H1 (cell line): Measurements from ENCODE around the gene C1orf21. TPM values are rescaled to one million over a fixed set of nuclear protein-coding genes. Genes with fewer than 3 reads are reported as not detected.

Experiments
- CTCF ChIA-PET: fragments of 300-600 bp; sonication (Branson Sonifier 250); formaldehyde crosslinking; loops from one replicate; lab custom pipeline; 2021; ENCODE audit not compliant: partially characterized antibody; lab: Charles Lee
- POLR2A ChIA-PET: fragments of 300-600 bp; sonication (Branson Sonifier 250); formaldehyde crosslinking; loops from one replicate; lab custom pipeline; 2021; ENCODE audit warnings: inconsistent platforms; ENCODE audit not compliant: partially characterized antibody; lab: Charles Lee
- DNase-seq, 2 experiments: peaks; one replicate each; pipeline versions ENCODE4 v3.0.0 to v3.0.0-alpha.2; 2010 to 2022; ENCODE audit warnings: low spot score in 2 of 2, low read depth in 1 of 2, mixed read lengths in 1 of 2
- FAIRE-seq: peaks from 2 replicates; lab custom pipeline; 2011; peaks lifted over from hg19 to GRCh38; lab: Jason Lieb, UNC
- H2AFZ ChIP-seq: 2 replicates; pipeline ENCODE4 v1.8.1; 2012; ENCODE audit warnings: low read length, inconsistent platforms
- H2AK5ac ChIP-seq: 2 replicates; pipeline ENCODE4 v1.6.1; 2013; ENCODE audit warnings: low read depth, low read length
- H2BK120ac ChIP-seq: replicated peaks from 2 replicates; pipeline ENCODE3; 2013; ENCODE audit warnings: low read depth, low read length, inconsistent platforms
- H2BK12ac ChIP-seq: 2 replicates; pipeline ENCODE4 v1.6.1; 2013; ENCODE audit warnings: low read depth, low read length
- H2BK15ac ChIP-seq: 2 replicates; pipeline ENCODE4 v1.6.1; 2013; ENCODE audit warnings: low read length
- H2BK20ac ChIP-seq: 2 replicates; pipeline ENCODE4 v1.6.1; 2013; ENCODE audit warnings: low read length
- H2BK5ac ChIP-seq: 2 replicates; pipeline ENCODE4 v1.6.1; 2013; ENCODE audit warnings: low read depth, low read length
- H3K14ac ChIP-seq: 2 replicates; pipeline ENCODE4 v1.6.1; 2013; ENCODE audit warnings: inconsistent platforms; ENCODE audit not compliant: insufficient read length
- H3K18ac ChIP-seq: 2 replicates; pipeline ENCODE4 v1.6.1; 2013; ENCODE audit warnings: low read length; ENCODE audit errors: extremely low read depth
- H3K23ac ChIP-seq: 2 replicates; pipeline ENCODE4 v1.6.1; 2013; ENCODE audit warnings: inconsistent platforms; ENCODE audit not compliant: insufficient read length
- H3K23me2 ChIP-seq: 2 replicates; pipeline ENCODE4 v1.6.1; 2013; ENCODE audit warnings: low read depth, low read length
- H3K27ac ChIP-seq: 2 replicates; pipeline ENCODE4 v1.6.1; 2011; ENCODE audit warnings: low read depth, low read length, inconsistent platforms
- H3K27me3 ChIP-seq, 4 experiments: replicated peaks in 1 of 4; 1 replicate in 1 of 4; 2 replicates in 3 of 4; pipeline versions ENCODE4 v1.6.1 to v1.8.1; 2011 to 2013; ENCODE audit warnings: low read length in 3 of 4, mild to moderate bottlenecking in 3 of 4, inconsistent platforms in 2 of 4, mixed read lengths in 2 of 4, moderate library complexity in 1 of 4; ENCODE audit not compliant: control insufficient read depth in 3 of 4, insufficient read depth in 3 of 4; ENCODE audit errors: extremely low read depth in 1 of 4
- H3K36me3 ChIP-seq, 4 experiments: 2 replicates each; pipeline versions ENCODE4 v1.6.1 to v1.8.1; 2011 to 2013; ENCODE audit warnings: mild to moderate bottlenecking in 4 of 4, low read length in 3 of 4, moderate library complexity in 2 of 4, control low read depth in 1 of 4, inconsistent platforms in 1 of 4; ENCODE audit not compliant: insufficient read depth in 4 of 4, control insufficient read depth in 2 of 4
- H3K4ac ChIP-seq: replicated peaks from 2 replicates; pipeline ENCODE3; 2013; ENCODE audit warnings: low read length, low read depth, mixed read lengths, inconsistent platforms; ENCODE audit not compliant: insufficient read length
- H3K4me1 ChIP-seq, 4 experiments: replicated peaks in 1 of 4; 1 replicate in 1 of 4; 2 replicates in 3 of 4; pipeline versions ENCODE4 v1.6.1 to v1.8.1; 2011 to 2013; ENCODE audit warnings: low read length in 3 of 4, inconsistent platforms in 2 of 4, mixed read lengths in 1 of 4; ENCODE audit not compliant: insufficient read depth in 4 of 4, control insufficient read depth in 3 of 4
- H3K4me2 ChIP-seq, 2 experiments: 2 replicates each; pipeline versions ENCODE4 v1.6.1 to v1.8.1; 2011 to 2013; ENCODE audit warnings: low read depth in 2 of 2, low read length in 2 of 2, control low read depth in 1 of 2, inconsistent platforms in 1 of 2, mild to moderate bottlenecking in 1 of 2; ENCODE audit not compliant: insufficient read depth in 1 of 2
- H3K4me3 ChIP-seq, 4 experiments: fragments of 200-600, 300-600 bp in 1 of 4; sonication (generic), shearing (Covaris generic), sonication (Bioruptor Twin) in 1 of 4; 2 replicates each; pipeline versions ENCODE4 v1.5.1 to v1.8.1; 2011 to 2016; ENCODE audit warnings: low read length in 4 of 4, low read depth in 3 of 4, control low read depth in 2 of 4, inconsistent platforms in 2 of 4, mild to moderate bottlenecking in 2 of 4, mixed read lengths in 1 of 4, moderate library complexity in 1 of 4; ENCODE audit not compliant: insufficient read depth in 2 of 4; ENCODE audit errors: extremely low read depth in 1 of 4
- H3K56ac ChIP-seq: replicated peaks from 2 replicates; pipeline ENCODE3; 2013; ENCODE audit warnings: low read depth, mild to moderate bottlenecking, mixed read lengths, low read length, inconsistent platforms; ENCODE audit not compliant: insufficient read length
- H3K79me1 ChIP-seq: 2 replicates; pipeline ENCODE4 v1.6.1; 2013; ENCODE audit warnings: low read depth, low read length, control low read depth
- H3K79me2 ChIP-seq, 2 experiments: 2 replicates each; pipeline versions ENCODE4 v1.6.1 to v1.8.1; 2012 to 2013; ENCODE audit warnings: low read length in 2 of 2, mild to moderate bottlenecking in 2 of 2, inconsistent platforms in 1 of 2; ENCODE audit not compliant: insufficient read depth in 2 of 2, control insufficient read depth in 1 of 2
- H3K9ac ChIP-seq, 4 experiments: replicated peaks in 1 of 4; 1 replicate in 1 of 4; 2 replicates in 3 of 4; pipeline versions ENCODE4 v1.6.1 to v1.8.1; 2011 to 2013; ENCODE audit warnings: low read depth in 3 of 4, low read length in 3 of 4, control low read depth in 2 of 4, mild to moderate bottlenecking in 2 of 4, moderate library complexity in 2 of 4, inconsistent platforms in 1 of 4; ENCODE audit errors: extremely low read depth in 1 of 4
- H3K9me3 ChIP-seq, 2 experiments: 2 replicates each; pipeline versions ENCODE4 v1.6.1 to v1.8.1; 2012 to 2013; ENCODE audit warnings: mild to moderate bottlenecking in 2 of 2, moderate library complexity in 2 of 2, control low read depth in 1 of 2, inconsistent platforms in 1 of 2, low read depth in 1 of 2, low read length in 1 of 2, mixed read lengths in 1 of 2; ENCODE audit not compliant: insufficient read depth in 2 of 2
- H4K20me1 ChIP-seq, 2 experiments: replicated peaks in 1 of 2; 2 replicates each; pipeline versions ENCODE3 to v1.8.1; 2011 to 2013; ENCODE audit warnings: inconsistent platforms in 2 of 2, low read length in 2 of 2, mild to moderate bottlenecking in 1 of 2; ENCODE audit not compliant: insufficient read depth in 2 of 2, control insufficient read depth in 1 of 2
- H4K5ac ChIP-seq: 2 replicates; pipeline ENCODE4 v1.6.1; 2013; ENCODE audit warnings: low read length, low read depth, mixed read lengths, inconsistent platforms; ENCODE audit not compliant: insufficient read length
- H4K8ac ChIP-seq: 2 replicates; pipeline ENCODE4 v1.8.0; 2013; ENCODE audit warnings: mild to moderate bottlenecking, moderate library complexity, low read length, inconsistent platforms; ENCODE audit not compliant: insufficient read depth; ENCODE audit errors: extremely low read depth
- H4K91ac ChIP-seq: replicated peaks from 2 replicates; pipeline ENCODE3; 2013; ENCODE audit warnings: low read length, mixed read lengths, inconsistent platforms; ENCODE audit not compliant: insufficient read length
- CBX5 ChIP-seq: fragments of 300-800, 300-1000 bp; sonication (generic); IDR thresholded peaks from 2 replicates; pipeline ENCODE4 v1.7.1; 2016; ENCODE audit warnings: antibody characterized with exemption, low read length, low read depth
- RAD21 ChIP-seq, 2 experiments: IDR thresholded peaks in 1 of 2; conservative IDR thresholded peaks in 1 of 2; 2 replicates each; pipeline ENCODE4 v1.6.1; 2011; ENCODE audit warnings: low read depth in 2 of 2, low read length in 2 of 2, improper control_type of control experiment in 1 of 2, inconsistent platforms in 1 of 2, mild to moderate bottlenecking in 1 of 2, moderate library complexity in 1 of 2
- WGBS, 2 experiments: shearing (Covaris generic) in 1 of 2; methylation state at CpG; one replicate each; pipeline versions ENCODE4 v1.1.6 to v1.1.7; 2013 to 2015; ENCODE audit warnings: low lambda C conversion rate in 2 of 2, mixed read lengths in 2 of 2, inconsistent platforms in 1 of 2, low coverage in 1 of 2, missing lambda C conversion rate in 1 of 2; ENCODE audit not compliant: insufficient replicate concordance in 2 of 2, insufficient coverage in 1 of 2, insufficient read length in 1 of 2; ENCODE audit errors: extremely low coverage in 1 of 2, missing lambda C conversion rate in 1 of 2; 5-methylcytosine and 5-hydroxymethylcytosine counted together
- polyA plus RNA-seq, 7 experiments: library from polyadenylated mRNA; depleted of rRNA in 3 of 7; stranded (reverse) in 5 of 7; unstranded in 2 of 7; fragments of >200 nt in 5 of 7; fragments of 200-250 nt in 2 of 7; gene quantifications; 1 replicate in 5 of 7; 2 replicates in 1 of 7; 4 replicates in 1 of 7; pipeline versions ENCODE4 v1.2.1 to v1.2.3, GENCODE V29; 2011 to 2013; ENCODE audit warnings: missing spikeins in 2 of 7, mixed read lengths in 2 of 7
- total RNA-seq: library from RNA; stranded (reverse); fragmentation: NEBNext Ultra II Directional; extraction: Animal tissue kit (Norgen Biotek cat#: 25700); gene quantifications from 2 replicates; pipeline ENCODE4 v1.2.1, GENCODE V29; 2021
- TF ChIP-seq, protein P1 (sequence below): IDR thresholded peaks from 2 replicates; pipeline ENCODE4 v1.6.1; 2012; ENCODE audit warnings: inconsistent platforms

Gene C1orf21
- total and polyA plus RNA-seq, 2 of the 8 experiments (the other 6 are each of a cell fraction or from before 2014, with no cell fraction given): 16.6 to 51.0 TPM

DNA sequence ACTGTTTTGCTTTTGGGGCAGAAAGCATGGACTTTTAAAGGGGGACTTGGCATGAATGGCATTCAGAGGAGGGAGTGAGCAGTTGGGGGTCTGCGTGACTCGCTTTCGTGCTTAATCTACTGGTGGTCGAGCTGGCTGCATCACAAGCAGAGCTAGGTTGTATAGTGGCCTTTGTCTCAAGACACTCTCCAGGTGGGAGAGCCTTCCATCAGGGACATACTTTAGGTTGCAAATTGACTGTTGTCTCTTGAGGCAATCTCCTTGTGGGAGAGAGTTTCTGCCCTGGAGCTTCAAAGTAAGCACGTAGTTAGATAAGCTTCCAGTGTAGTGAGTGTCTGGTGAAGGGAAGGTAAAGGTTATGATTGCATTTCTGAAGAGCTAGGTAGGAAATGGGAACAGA lies 93.9 kb downstream of the C1orf21 start:
- H4K91ac ChIP-seq: no peak overlapping the region
- H4K8ac ChIP-seq: no peak overlapping the region
- H2AFZ ChIP-seq: no peak overlapping the region
- H3K18ac ChIP-seq: no peak overlapping the region
- no peak overlapping the region for H3K23ac ChIP-seq
- H3K9me3 ChIP-seq: no peaks in the 10 kb centered on the region
- peak in 1 of 2 experiments; percentile 34 for DNase-seq
- ChIA-PET POLR2A (interaction anchor here (0.7 to 1.0 kb wide), 2 partner anchors 15 to 91 kb away, joined by 3 to 6 read pairs; no protein-coding TSS in a partner anchor), CTCF (interaction anchor here (0.6 to 1.7 kb wide), 6 partner anchors 10 to 237 kb away, joined by 3 to 4 read pairs (median 4); no protein-coding TSS in a partner anchor)
- H3K14ac ChIP-seq: no peak overlapping the region
- H3K4me2 ChIP-seq: peak overlapping the region; percentile 20 to 46
- 17% methylated on average over 5 of the region's 5 CpGs; no CpG with 5 or more reads in 1 of the 2 experiments for WGBS, 2 experiments
- H2BK12ac ChIP-seq: no peak overlapping the region
- no peak overlapping the region; the same call in 1 of the 2 replicates for H2BK20ac ChIP-seq
- FAIRE-seq: no peak
- H3K36me3 ChIP-seq: peaks cover 0 to 21% (median 0%) of the 10 kb centered on the region in 4 experiments; a peak in 3 of 8 replicates
- no peaks in the 10 kb centered on the region for H4K20me1 ChIP-seq
- H3K79me2 ChIP-seq: peaks cover 0 to 36% of the 10 kb centered on the region in 2 experiments; a peak in 3 of 4 replicates
- no peak overlapping the region for H2AK5ac ChIP-seq
- no peak overlapping the region for H3K4ac ChIP-seq
- no peaks in the 10 kb centered on the region; the same call in 1 of the 2 replicates for H3K79me1 ChIP-seq
- no peak overlapping the region for H3K9ac ChIP-seq
- H3K4me3 ChIP-seq: 0 out of 8 replicates have a peak overlapping the region, but pooled peaks of 1 of the 4 experiments have one; percentile 2
- no peak overlapping the region for H2BK120ac ChIP-seq
- no peaks in the 10 kb centered on the region for H3K23me2 ChIP-seq
- no peak overlapping the region for H3K27ac ChIP-seq
- no peak overlapping the region for H3K56ac ChIP-seq
- H3K4me1 ChIP-seq: peaks cover 4 to 10% (median 8%) of the 10 kb centered on the region in 4 experiments; a peak in 4 of 7 replicates
- H4K5ac ChIP-seq: no peak overlapping the region
- H2BK15ac ChIP-seq: no peak overlapping the region; the same call in 1 of the 2 replicates
- H3K27me3 ChIP-seq: no peaks in the 10 kb centered on the region
- H2BK5ac ChIP-seq: peak overlapping the region; percentile 10; the same call in 1 of the 2 replicates
- no peak for TF ChIP-seq RAD21 (IDR thresholded peaks at IDR 0.05 in 1 of 2, conservative IDR thresholded peaks at IDR 0.05 in 1 of 2; ENCODE audit: low read depth in 2 of 2, low read length in 2 of 2)
- TF ChIP-seq, protein P1, sequence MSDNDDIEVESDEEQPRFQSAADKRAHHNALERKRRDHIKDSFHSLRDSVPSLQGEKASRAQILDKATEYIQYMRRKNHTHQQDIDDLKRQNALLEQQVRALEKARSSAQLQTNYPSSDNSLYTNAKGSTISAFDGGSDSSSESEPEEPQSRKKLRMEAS: peak; percentile 56
- no peak for TF ChIP-seq CBX5
